IPS-NIHi7 (cell line): Measurements from ENCODE around the gene OXLD1.
A peak's percentile ranks its signal among the peaks of the same experiment; 100 is the strongest.

Source experiments
- DNase-seq: peaks from one replicate; pipeline ENCODE4 v3.0.0; 2012; ENCODE audit warnings: mixed read lengths; ENCODE audit errors: extremely low spot score

The OXLD1 gene

DNA sequence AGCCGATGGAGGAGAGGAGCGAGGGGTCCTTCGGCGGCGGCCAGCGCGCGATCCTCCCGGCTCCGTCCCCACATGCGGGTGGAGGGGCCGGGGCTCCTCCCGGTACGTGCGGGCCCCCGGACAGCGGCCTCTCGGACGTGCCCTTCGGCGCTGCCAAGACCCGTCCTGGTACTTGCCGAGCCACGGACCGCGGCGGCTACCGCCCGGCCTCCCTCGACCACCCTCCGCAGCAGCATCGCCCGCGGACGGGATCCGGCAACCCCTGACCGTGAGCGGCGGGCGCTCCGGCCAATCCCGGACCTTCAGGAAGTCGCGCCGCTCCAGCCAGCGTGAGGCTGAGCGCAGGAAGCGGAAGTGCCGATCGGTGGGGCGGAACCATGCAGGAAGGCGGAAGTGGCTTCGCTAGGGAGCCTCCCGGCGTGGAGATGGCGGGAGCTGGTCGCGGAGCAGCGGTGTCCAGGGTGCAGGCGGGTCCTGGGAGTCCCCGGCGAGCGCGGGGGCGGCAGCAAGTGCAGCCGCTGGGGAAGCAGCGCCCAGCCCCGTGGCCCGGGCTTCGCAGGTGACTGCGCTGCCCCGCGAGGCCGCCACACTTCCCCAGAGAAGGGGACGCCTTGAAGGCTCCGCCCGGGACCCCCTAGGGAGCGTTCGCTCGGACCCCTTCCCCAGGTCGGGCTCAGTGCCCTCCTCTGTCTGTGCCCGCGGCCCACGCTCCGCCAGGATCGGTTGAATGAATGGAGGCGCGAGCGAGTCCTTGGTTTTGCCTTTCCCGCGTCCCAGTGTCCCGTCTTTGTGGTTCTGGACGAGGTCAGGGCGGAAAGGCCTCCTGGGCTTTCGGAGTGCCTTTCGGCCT, at the start of gene OXLD1, which contains the start of gene CCDC137:
TSS of gene OXLD1 (minus strand) at position 264 of the 850 bp plus-strand sequence. CDS start at position 236, 28 bp downstream.
TSS of gene CCDC137 (plus strand) at position 396 of the 850 bp plus-strand sequence. CDS start at position 426, 30 bp downstream.
- DNase-seq = peak; percentile 98

DNA sequence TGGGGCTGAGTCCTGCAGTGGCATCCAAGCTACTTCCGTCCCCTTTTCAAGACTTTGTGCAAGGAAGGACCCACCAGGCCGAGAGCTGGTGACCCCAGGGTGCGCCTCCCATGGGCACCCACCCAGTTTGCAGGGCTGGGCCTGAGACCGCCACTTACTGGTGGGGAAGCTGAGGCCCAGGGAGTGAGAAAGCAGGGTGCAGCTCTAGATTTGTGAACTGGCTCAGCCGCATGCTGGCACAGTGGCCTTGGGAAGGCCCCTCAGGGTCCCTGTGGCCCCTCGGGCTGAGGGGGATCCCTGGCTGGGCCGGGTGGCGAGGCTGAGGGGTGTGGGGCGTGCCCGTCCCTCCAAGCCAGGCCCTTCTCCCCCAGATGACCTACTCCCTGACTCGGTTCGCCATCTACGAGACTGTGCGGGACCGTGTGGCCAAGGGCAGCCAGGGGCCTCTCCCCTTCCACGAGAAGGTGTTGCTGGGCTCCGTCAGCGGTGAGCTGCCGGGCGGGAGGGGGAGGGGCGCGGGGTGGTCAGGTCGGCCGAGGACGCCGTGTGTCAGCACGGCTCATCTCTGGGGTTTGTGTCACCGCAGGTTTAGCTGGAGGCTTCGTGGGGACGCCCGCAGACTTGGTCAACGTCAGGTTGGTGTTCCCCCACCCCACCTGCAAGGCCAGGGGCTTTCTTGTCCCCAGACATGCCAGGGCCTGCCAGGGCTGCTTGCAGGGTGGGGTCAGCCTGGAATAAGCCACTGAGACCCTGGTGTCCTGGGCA, 48.9 kb upstream of the OXLD1 start:
- DNase-seq = no peak

DNA sequence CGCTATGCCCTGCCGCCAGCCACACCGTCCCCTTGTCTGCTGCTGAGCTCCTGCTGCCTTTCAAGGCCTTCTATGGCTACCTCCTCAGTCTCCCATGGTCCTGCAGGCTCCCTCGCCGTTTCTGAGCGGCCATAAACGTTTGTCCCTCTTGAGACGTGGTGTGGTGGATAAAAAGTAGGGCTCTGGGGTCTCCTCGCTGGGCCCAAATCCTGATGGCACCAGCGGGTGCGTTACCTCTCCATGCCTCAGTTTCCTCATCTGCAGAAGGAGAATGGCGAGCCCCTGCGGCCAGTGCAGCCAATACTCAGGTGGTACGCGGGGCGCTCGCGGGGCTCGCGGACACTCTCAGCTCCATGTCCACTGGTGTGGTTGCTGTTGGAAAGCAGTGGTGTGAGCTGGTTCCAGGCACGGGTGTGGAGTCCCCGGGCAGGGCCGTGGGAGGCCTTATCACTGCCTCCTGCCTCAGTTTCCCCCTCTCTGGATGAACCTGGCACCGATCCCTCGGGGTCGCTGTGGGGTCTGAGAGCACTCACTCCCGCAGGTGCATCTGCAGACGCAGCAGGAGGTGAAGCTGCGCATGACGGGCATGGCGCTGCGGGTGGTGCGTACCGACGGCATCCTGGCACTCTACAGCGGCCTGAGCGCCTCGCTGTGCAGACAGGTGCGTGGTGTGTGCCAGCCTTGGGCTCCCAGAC, 48.2 kb upstream of the OXLD1 start:
- DNase-seq = no peak

DNA sequence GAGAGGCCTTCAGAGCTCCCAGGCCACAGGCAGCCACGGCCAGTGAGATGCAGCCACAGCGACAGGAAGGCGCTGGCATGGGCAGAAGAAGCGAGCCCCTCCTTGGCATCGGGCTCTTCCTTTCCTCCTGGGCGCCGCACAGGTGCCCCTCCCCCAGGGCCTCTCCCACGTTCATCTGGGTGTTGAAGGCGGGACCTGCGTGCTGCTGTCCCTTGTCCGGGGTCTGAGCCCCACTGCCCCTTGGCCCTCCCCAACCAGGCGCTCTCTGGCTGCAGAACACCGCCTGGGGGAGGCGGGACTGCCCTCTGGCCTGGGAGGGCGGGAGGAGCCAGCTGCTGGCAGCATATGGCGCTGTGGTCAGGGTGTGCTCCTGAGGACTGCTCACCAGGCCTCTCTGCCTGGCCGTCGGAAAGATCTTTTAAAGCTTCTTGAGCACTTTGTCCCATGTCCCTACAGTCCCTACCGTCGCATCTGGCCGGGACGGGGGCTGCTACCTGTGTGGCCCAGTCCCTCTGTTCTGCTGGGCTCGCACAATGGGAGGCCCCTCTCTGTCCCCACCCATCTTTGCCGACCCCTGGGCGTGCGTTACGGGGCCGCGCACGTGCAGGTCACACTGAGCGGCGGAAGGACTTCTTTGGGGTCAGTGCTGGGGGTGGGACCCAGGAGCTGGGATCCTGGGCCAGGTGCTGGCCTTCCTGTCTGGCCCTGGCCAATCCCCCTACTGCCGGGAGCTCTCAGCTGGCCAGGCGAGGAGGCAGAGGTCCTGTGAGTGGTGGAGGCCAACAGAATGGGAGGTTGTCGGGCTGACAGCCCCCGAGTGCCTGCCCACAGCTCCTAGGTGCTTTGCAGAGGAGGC, 47.4 kb upstream of the OXLD1 start:
- no peak for DNase-seq

DNA sequence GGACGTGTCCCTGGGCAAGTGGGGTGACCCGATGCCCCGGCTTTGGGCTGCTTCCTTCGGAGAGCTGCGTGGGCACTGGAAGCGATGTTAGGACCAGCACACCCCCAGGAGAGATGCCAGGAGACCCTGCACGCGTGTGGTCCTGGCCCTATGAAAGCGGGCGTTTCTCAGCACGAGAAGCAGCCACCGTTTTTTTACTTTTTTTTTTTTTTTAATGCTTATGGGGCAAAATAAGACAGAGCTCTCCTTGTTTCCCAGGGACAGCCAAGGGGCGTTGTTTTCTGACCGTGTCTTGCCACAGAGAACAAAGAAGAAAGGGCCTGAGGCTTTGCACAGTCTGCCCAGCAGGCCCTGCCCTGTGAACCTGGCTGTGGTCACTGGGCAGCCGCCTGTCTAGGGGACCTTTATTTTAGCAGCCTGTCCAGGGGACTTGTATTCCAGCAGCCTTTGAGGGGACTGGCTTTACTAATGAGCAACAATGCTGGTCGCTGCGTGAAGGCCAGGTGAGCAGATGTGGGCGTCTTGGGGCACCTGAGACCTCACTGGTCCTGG, 46.7 kb upstream of the OXLD1 start:
- DNase-seq = no peak

DNA sequence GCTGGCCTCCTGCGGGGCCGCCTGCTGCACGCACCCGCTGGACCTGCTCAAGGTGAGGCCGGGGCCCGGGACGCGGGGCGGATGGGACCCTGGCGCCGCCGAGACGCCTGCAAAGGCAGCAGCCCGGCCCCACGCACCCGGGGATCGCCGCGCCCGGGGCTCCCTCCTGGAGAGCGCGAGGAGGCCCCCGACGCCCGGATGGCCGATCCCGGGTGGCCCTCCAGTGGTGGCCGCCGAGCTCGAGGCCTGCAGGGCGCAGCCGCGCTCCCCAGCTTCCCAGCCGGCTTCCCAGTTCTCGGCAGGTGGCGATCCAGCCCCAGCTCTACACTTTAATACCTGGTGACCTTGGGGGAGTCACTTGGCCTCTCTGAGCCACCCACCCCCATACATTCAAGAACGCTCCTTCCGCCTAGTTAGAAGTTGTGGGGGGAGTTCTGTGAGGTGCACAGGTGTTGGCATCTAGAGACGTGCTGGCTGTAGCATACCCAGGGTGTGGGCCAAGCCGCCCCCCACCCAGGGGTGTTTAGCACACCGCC, 46.1 kb upstream of the OXLD1 start:
- DNase-seq = no peak

DNA sequence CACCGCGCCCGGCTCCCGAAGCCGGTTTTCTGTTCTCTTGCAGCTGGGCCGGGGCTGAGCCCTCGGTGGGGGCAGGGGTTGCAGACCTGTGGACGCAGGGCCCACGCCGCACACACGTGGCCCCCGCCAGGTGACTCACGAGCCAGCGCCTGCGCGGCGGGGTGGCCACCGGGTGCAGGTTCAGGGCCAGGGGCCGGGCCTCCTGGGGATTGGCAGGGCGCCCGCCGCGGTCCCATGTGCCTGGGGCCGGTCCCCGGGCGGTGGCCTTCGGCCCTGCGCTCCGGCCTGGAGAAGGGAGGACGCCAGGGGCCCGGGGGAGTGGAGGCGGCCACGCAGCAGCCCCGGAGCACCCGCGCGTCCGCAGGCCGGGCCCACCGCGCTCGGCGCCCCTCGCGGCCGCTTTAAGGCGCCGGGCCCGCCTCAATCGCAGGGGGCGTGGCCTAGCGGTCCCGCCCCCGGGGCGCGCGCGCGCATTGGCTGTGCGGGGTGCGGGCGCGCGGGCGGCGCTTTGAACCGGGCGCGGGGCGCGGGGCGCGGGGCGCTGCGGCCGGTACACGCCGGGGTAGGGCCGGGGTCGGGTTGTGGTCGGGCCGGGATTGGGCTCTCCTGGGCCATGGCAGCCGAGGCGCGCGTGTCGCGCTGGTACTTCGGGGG, 45.5 kb upstream of the OXLD1 start, which contains the start of gene SLC25A10:
TSS of gene SLC25A10 (plus strand) at position 471 of the 654 bp plus-strand sequence. CDS start at position 614, 143 bp downstream.
- DNase-seq = peak; percentile 92

DNA sequence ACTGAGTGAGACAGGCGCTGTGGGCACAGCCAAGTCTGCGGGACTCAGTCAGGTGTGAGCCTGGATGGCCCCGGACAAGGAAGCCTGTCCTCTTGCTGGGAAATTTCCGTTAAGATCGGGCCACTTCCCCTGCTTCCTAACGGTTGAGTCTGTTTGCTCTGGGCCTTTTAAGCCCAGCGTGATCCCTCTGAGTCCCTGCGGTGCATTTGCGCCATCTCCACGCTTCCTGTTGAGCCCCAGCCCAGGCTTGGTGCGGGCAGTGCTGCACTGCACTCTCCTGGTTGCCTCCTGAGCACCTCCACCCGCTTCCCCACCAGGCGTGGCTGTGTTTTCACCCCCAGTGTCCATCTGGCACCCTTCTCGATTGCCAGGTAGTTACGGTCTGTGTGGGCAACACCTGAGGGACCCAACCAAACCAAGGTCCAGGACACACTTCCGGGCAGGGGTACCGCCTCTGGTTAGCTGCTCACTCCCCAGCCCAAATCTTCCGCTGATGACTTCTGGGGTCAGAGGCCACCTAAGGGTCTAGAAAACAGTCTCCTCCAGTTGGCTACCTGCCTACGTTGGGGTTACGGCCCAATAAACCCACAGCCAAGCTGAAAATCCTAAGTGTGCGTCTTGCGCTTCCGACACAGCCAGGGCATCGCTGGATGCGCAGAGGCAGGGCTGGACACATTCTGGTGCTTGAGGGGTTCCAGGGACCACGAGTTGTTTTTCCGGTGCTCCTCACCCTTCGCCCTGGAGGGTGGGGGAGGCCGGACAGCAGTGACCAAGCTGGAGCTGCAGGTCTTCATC, 44.3 kb upstream of the OXLD1 start:
- DNase-seq = no peak

DNA sequence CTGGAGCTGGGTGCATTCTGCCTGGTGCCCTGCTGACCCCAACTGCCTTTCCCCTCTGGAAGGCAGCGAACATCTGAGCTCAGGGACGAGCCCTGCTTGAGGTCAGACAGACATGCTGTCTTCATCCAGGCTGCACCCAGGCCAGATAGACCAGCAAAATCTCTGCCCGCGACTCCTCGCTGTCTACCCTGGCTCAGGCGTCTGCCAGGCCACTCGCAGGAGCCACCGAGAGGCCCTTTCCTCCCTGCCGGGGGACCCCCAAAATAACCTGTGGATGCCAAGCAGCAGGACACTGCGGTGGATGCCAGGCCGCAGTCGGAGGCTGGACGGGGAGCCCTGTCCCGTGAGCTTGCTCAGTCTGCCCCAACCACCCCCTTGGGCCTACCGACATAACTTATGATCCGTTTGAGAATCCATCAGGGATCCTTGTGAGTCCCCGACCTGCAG, 42.4 kb upstream of the OXLD1 start:
- DNase-seq = no peak

DNA sequence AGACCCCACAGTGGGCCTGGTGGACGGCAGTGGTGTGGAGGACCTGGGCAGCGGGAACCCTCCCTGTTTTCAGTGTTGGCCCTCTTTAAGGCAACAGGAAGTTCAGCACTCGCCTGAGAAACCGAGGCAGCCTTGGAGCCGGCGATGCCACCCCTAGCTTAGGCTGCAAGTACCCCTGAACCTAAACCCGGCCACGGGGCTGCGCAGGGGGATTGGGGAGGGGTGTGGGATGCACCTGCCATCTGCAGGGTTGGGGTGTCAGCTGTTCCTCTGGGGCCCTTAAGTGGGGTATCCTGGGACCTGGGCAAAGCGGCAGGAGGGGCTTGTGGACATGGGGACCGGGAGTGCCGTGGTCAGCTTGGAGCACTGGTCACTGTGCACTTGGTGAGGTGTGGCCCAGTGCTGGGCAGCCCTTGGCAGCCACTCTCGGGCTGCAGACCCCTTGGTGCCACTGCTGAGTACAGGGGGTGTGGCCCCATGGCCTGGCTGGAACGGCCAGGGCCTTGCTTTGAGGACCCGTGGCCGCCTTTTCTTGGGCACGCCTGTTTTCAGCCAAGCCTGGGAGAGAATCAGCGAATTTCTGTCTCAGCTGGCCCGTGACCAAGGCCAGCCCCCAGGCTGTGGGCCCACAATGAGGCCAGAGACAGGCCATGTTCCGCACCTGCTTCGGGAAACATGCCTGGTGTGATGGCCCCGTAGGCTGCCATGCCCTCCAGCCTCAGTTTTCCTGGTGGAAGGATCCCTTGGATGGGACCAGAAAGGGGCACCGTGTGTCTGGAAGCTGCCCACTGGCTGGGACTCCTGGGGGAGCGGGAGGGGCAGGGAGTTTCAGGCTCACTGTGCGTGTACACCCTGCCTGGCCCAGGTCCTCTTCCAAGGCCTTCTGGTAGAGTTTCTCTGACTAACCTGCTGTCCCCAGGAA, 41.6 kb upstream of the OXLD1 start:
- DNase-seq = no peak

DNA sequence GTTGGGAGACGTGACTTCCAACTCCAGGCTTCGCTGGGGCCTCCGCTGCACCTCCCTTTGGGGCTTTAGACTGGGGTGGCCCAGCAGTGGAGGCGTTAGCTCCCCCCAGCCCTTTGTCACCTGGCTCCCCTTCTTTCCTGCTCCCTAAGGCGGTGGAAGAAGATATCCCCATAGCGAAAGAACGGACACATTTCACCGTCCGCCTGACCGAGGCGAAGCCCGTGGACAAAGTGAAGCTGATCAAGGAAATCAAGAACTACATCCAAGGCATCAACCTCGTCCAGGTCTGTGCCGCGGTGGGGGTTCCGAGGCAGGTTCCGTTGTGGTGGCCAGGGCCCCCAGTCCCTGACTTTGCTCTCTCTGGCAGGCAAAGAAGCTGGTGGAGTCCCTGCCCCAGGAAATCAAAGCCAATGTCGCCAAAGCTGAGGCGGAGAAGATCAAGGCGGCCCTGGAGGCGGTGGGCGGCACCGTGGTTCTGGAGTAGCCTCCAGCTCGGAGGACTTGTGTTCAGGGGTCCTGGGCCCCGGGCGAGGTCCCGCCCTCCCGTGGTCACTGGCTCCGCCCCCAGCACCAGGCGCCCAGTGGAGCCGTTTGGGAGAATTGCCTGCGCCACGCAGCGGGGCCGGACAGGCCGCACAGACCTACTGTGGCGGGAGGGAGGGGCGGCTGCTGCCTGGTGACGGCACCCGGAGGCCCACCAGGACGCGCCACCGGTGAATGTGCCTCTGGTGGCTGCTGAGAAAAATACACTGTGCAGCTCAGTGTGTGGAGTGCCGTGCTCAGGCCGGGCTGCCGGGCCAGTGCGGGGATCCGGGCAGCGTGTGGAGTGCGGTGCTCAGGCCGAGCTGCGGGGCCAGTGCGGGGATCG, 40.6 kb upstream of the OXLD1 start:
- no peak for DNase-seq

DNA sequence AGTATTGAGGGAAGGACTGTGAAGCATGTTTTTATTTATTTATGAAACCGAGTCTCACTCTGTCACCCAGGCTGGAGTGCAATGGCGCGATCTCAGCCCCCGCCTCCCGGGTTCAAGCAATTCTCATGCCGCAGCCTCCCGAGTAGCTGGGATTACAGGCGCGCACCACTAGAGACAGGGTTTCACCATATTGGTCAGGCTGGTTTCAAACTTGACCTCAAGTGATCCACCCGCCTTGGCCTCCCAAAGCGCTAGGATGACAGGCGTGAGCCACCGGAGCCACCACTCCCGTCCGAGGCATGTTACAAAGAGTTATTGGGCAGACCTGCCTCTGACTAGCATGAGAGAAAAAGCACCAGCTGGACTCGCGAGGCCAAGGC, 39.8 kb upstream of the OXLD1 start:
- no peak for DNase-seq

DNA sequence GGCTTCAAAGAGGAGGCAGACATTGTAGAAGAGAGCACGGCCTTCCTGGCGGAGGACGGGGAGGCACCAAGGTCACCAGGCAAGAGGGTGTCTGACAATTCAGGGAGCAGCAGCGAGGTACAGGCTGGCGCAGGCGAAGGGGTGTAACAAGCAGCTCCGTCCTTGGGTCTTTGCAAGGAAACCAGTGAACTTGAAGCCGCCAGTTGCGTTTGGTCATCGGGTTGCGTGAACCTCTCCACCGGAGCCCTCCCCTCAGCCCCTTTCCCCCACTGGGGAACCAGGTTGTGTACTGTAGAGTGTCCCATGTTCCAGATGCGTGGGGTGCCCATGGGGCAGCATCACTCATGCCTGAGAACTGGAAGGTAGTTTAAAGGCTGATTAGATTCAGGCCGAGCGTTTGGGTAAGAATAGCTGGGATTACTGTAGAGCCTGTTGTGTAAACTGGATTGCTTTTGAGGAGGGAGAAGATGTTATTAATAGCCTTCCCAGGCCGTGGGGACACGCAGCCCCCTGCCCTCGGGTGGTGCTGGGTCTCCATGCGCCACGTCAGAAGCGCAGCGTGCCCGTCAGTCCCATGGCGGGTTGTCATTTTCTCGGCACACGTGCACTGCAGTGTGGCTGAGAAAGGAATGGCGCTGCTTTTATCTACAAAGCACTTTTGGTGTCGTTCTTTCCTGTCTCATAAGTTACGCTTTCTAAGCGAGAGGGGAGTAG, 39.3 kb upstream of the OXLD1 start:
- no peak for DNase-seq

DNA sequence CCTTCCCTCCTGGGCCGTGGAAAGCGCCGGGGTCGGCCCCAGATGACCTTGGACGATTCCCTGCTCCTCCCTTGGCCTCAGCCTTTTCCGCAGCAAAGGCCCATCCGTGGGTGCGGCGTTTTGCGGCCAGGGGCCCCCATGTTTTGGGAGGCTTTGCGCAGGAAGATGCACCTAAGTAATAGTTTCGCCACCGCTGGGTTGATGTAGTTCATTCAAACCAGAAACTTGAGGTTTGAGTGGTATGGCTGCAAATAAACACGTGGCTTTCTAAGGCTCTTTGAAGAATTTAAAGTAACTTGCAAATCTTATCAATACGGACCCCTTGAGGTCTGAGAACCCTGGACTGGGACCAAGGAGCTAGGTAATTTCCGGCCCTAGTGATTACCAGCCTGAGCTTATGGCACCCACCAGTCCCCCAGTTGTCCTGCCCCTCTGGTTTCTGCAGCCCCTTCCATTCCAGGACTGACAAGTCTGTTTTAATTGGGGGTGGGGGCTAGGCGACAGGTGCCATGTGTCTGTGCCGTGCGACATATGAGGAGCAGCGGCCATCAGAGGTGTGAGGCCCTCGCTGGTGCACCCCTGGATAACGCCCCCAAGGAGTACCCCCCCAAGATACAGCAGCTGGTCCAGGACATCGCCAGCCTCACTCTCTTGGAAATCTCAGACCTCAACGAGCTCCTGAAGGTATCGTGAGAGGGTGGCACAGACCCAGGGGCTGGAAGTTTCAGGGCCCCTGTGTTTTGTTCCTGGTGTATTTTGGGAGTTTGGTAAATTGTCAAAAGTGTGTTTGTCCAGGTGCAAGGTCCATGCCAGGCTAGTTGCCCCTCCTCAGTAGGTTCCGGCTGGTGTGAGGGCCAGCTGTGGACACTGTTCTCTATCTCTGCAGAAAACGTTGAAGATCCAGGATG, 37.6 kb upstream of the OXLD1 start:
- DNase-seq = no peak
